ENCODE measurements around the gene SPOCK1. TPM values are rescaled to one million over a fixed set of nuclear protein-coding genes. Genes with fewer than 3 reads are reported as not detected.

SPOCK1 gene
- total and polyA plus RNA-seq, 5 donors from 2014 or later, result 0.27 TPM; not detected in 4

DNA sequence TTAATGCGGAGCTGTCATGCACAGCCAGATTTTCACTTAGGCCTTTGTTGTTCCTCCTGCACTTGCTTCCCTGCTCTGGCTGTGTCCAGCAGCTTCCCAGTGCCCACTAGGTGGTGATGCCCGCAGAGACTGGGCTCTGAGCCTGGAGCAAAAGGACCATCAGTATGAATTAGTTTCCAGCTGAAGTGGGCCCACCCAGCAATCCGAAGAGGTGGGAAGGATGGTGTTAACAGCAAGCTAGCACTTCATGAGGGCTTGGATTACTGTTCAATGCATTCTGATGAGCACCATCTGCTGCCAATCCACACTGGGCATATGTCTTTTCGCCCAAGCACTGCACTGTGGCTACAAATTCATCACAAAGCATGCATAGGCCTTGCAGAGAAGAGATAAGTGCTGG lies 459.1 kb downstream of the SPOCK1 start:
- H3K4me1 ChIP-seq (ENCODE audit: control insufficient read depth, insufficient read depth, low read length, poor library complexity, severe bottlenecking), result no peaks in the 10 kb centered on the region
- H3K4me3 ChIP-seq (ENCODE audit: low read depth, low read length), result no peak overlapping the region
- no peaks in the 10 kb centered on the region for H3K36me3 ChIP-seq (ENCODE audit: control insufficient read depth, insufficient read depth, low read length)
- peaks cover 3% of the 10 kb centered on the region for H3K36me3 Mint-ChIP-seq
- peaks cover 4% of the 10 kb centered on the region for H3K27me3 Mint-ChIP-seq
- no peak for DNase-seq
- H3K27ac ChIP-seq (ENCODE audit: insufficient read depth, low read length, poor library complexity, severe bottlenecking), result no peak overlapping the region
- H3K27ac Mint-ChIP-seq, result no peak overlapping the region
- peaks cover 0 to 12% (median 3%) of the 10 kb centered on the region in 7 donors for H3K9me3 Mint-ChIP-seq
- peaks cover 0 to 6% of the 10 kb centered on the region in 2 experiments for H3K9me3 ChIP-seq (ENCODE audit: control insufficient read depth in 2 of 2, low read length in 2 of 2)
- no peaks in the 10 kb centered on the region for H3K4me1 Mint-ChIP-seq
- no peaks in the 10 kb centered on the region for H3K27me3 ChIP-seq (ENCODE audit: control insufficient read depth, insufficient read depth, low read length)
- no peak overlapping the region for H3K4me3 Mint-ChIP-seq
- no peak for ATAC-seq (ENCODE audit: low read depth in 2 of 2)

DNA sequence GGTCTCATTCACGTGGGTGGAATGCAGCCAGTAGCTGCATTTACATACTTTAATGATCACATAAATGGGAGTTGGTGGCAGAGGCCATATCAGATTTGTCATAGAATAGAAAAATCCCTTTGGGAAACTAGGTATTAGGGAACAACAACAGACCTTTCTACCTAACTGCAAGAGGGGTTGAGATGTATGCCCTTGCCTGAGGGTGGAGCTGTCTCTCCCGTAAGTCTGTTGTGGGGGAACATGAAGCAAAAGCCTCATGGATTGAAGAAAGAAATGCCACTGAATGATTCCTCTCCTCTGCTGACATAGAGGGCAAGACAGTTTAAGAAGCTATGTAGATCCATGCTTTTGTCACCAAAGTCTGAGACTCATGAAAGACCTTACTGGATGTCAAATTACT lies 461.3 kb downstream of the SPOCK1 start:
- DNase-seq, result no peak
- Histone ChIP-seq H3K4me3 (ENCODE audit: low read depth, low read length) (no peak overlapping the region), H3K9me3 (ENCODE audit: control insufficient read depth in 2 of 2, low read length in 2 of 2) (peaks cover 0 to 6% of the 10 kb centered on the region in 2 experiments), H3K27ac (ENCODE audit: insufficient read depth, low read length, poor library complexity, severe bottlenecking) (no peak overlapping the region), H3K36me3 (ENCODE audit: control insufficient read depth, insufficient read depth, low read length) (no peaks in the 10 kb centered on the region), H3K4me1 (ENCODE audit: control insufficient read depth, insufficient read depth, low read length, poor library complexity, severe bottlenecking) (no peaks in the 10 kb centered on the region), H3K27me3 (ENCODE audit: control insufficient read depth, insufficient read depth, low read length) (no peaks in the 10 kb centered on the region)
- H3K4me3 Mint-ChIP-seq, result no peak overlapping the region
- H3K27me3 Mint-ChIP-seq, result peaks cover 4% of the 10 kb centered on the region
- no peak overlapping the region for H3K27ac Mint-ChIP-seq
- no peak for ATAC-seq (ENCODE audit: low read depth in 2 of 2)
- H3K9me3 Mint-ChIP-seq, result peaks cover 0 to 11% (median 3%) of the 10 kb centered on the region in 7 donors
- H3K4me1 Mint-ChIP-seq, result no peaks in the 10 kb centered on the region
- H3K36me3 Mint-ChIP-seq, result peaks cover 3% of the 10 kb centered on the region

DNA sequence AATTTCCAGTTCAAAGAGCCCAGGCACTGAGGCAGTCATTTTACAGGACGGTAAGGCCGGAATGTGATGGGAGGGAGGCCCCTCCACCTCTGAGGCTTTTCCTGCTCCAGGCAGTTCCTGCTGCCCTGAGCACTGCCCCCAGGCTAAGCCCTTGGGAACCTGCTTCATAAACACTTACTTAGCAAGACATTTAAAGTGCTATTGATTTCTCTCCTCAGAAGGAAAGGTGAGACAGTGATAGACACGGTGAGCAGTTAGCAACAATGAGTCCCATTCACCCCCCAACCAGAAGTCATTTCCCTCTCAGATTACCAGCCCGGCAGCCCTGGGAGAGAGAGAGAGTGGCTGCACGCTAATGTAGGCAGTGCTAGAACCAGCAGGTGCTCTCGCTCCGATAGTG lies 462.5 kb downstream of the SPOCK1 start:
- ATAC-seq (ENCODE audit: low read depth in 2 of 2), result no peak
- H3K27ac Mint-ChIP-seq, result no peak overlapping the region
- peaks cover 0 to 6% (median 0%) of the 10 kb centered on the region in 7 donors for H3K9me3 Mint-ChIP-seq

DNA sequence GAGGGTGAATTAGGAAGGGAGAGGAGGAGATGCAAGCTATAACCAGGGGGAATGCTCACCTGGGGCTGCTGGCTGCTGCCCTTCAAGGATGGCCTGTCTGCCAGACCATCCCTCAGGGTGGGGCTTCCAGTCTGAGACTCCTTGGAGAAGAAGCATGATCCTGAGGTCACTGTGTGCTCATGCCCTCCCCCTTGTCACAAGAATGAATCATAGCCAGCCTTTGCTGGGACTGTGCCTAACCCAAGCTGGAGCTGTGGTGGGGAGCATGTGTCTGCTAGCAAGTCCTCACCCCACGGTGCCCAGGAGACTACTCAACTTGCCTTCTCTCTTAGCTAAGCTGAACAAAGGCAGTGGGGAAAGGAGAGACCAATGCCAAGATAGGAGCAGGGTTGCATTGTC lies 463.6 kb downstream of the SPOCK1 start:
- Mint-ChIP-seq H3K4me3 (no peak overlapping the region), H3K9me3 (peaks cover 0 to 6% (median 0%) of the 10 kb centered on the region in 7 donors), H3K4me1 (no peaks in the 10 kb centered on the region), H3K27me3 (peaks cover 4% of the 10 kb centered on the region), H3K36me3 (peaks cover 3% of the 10 kb centered on the region), H3K27ac (no peak overlapping the region)
- H3K36me3 ChIP-seq (ENCODE audit: control insufficient read depth, insufficient read depth, low read length), result no peaks in the 10 kb centered on the region
- H3K27me3 ChIP-seq (ENCODE audit: control insufficient read depth, insufficient read depth, low read length), result no peaks in the 10 kb centered on the region
- DNase-seq (no peak), ATAC-seq (ENCODE audit: low read depth in 2 of 2) (no peak)
- H3K4me3 ChIP-seq (ENCODE audit: low read depth, low read length), result no peak overlapping the region
- no peak overlapping the region for H3K27ac ChIP-seq (ENCODE audit: insufficient read depth, low read length, poor library complexity, severe bottlenecking)
- no peaks in the 10 kb centered on the region for H3K4me1 ChIP-seq (ENCODE audit: control insufficient read depth, insufficient read depth, low read length, poor library complexity, severe bottlenecking)
- no peaks in the 10 kb centered on the region for H3K9me3 ChIP-seq (ENCODE audit: control insufficient read depth in 2 of 2, low read length in 2 of 2)

More for the DNA sequence above, 462.5 kb downstream of the SPOCK1 start:
- DNase-seq, result no peak
- Histone ChIP-seq H3K36me3 (ENCODE audit: control insufficient read depth, insufficient read depth, low read length) (no peaks in the 10 kb centered on the region), H3K4me1 (ENCODE audit: control insufficient read depth, insufficient read depth, low read length, poor library complexity, severe bottlenecking) (no peaks in the 10 kb centered on the region), H3K27ac (ENCODE audit: insufficient read depth, low read length, poor library complexity, severe bottlenecking) (no peak overlapping the region), H3K27me3 (ENCODE audit: control insufficient read depth, insufficient read depth, low read length) (no peaks in the 10 kb centered on the region), H3K4me3 (ENCODE audit: low read depth, low read length) (no peak overlapping the region), H3K9me3 (ENCODE audit: control insufficient read depth in 2 of 2, low read length in 2 of 2) (no peaks in the 10 kb centered on the region)
- peaks cover 3% of the 10 kb centered on the region for H3K36me3 Mint-ChIP-seq
- no peaks in the 10 kb centered on the region for H3K4me1 Mint-ChIP-seq
- peaks cover 4% of the 10 kb centered on the region for H3K27me3 Mint-ChIP-seq
- no peak overlapping the region for H3K4me3 Mint-ChIP-seq

DNA sequence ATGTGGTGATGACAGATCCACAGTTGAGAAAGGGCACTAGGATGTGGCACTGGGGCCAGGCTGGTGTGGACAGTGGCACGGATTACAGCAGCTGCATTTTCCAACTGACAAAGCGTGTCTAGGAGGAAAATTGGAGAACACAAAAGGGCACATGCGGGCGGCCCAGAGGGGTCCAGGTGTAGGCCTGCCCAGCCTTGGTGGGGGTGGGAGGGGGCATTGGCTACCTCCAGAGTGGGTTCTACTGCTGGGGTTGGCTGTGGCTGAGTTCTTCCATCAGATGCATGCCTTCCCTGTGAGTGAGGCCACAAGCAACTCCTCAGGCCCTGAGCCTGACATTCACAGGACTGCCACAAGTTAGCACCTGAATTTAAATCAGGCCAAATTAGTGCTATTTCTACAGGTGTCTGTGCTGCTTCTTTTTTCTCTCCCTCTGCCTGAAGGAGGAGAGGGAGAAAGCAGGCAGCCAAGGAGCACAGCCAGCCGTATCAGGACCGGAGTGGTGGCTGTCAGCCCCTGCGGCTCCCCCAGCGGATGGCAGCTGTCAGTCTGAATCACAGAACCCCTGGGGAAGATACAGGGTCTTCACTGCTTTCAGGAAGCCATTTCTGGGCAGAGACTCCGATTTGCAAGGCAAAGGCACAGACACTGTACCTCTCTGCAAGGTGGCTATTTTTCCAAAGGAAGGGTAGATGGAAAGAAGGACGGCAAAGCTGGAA lies 464.2 kb downstream of the SPOCK1 start:
- no peak for ATAC-seq (ENCODE audit: low read depth in 2 of 2)
- no peak overlapping the region for H3K4me3 ChIP-seq (ENCODE audit: low read depth, low read length)
- no peaks in the 10 kb centered on the region for H3K9me3 ChIP-seq (ENCODE audit: control insufficient read depth in 2 of 2, low read length in 2 of 2)
- peaks cover 3% of the 10 kb centered on the region for H3K36me3 Mint-ChIP-seq
- peaks cover 0 to 6% (median 0%) of the 10 kb centered on the region in 7 donors for H3K9me3 Mint-ChIP-seq
- H3K27ac ChIP-seq (ENCODE audit: insufficient read depth, low read length, poor library complexity, severe bottlenecking), result no peak overlapping the region
- DNase-seq, result no peak
- no peak overlapping the region for H3K27ac Mint-ChIP-seq
- H3K4me1 ChIP-seq (ENCODE audit: control insufficient read depth, insufficient read depth, low read length, poor library complexity, severe bottlenecking), result no peaks in the 10 kb centered on the region
- H3K36me3 ChIP-seq (ENCODE audit: control insufficient read depth, insufficient read depth, low read length), result no peaks in the 10 kb centered on the region
- no peaks in the 10 kb centered on the region for H3K4me1 Mint-ChIP-seq
- H3K27me3 Mint-ChIP-seq, result peaks cover 4% of the 10 kb centered on the region
- no peaks in the 10 kb centered on the region for H3K27me3 ChIP-seq (ENCODE audit: control insufficient read depth, insufficient read depth, low read length)
- peak overlapping the region in 1 of 4 donors; percentile 55 for H3K4me3 Mint-ChIP-seq

GRCh38 chr5:137034213-137034612 lies 464.9 kb downstream of the SPOCK1 start:
- DNase-seq, result no peak
- Mint-ChIP-seq H3K4me1 (no peaks in the 10 kb centered on the region), H3K36me3 (peaks cover 3% of the 10 kb centered on the region), H3K9me3 (peaks cover 0 to 7% (median 0%) of the 10 kb centered on the region in 7 donors), H3K27me3 (peaks cover 4% of the 10 kb centered on the region), H3K4me3 (no peak overlapping the region), H3K27ac (no peak overlapping the region)
- H3K27me3 ChIP-seq (ENCODE audit: control insufficient read depth, insufficient read depth, low read length), result no peaks in the 10 kb centered on the region
- no peaks in the 10 kb centered on the region for H3K36me3 ChIP-seq (ENCODE audit: control insufficient read depth, insufficient read depth, low read length)
- no peaks in the 10 kb centered on the region for H3K4me1 ChIP-seq (ENCODE audit: control insufficient read depth, insufficient read depth, low read length, poor library complexity, severe bottlenecking)
- no peaks in the 10 kb centered on the region for H3K9me3 ChIP-seq (ENCODE audit: control insufficient read depth in 2 of 2, low read length in 2 of 2)
- no peak overlapping the region for H3K27ac ChIP-seq (ENCODE audit: insufficient read depth, low read length, poor library complexity, severe bottlenecking)
- ATAC-seq (ENCODE audit: low read depth in 2 of 2), result no peak
- no peak overlapping the region for H3K4me3 ChIP-seq (ENCODE audit: low read depth, low read length)

DNA sequence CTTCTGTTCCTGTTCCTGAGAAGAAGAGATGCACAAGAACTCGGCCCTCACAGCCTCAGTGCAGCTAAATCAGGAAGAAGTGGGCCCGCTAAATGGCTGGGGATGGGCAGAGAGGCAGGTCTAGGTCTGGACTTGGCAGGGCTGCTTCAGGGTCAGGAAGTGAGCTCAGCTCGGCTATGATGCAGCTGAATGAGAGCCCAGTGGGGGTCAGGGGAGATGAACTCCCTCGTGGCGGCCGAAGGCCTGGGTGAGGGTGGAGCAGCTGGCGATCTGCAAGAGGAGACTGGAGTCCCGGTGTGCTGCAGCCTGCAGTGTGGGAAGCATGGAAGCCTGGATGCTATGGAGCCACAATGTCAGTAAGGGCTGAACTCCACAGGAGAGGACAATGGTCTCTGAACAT lies 466.2 kb downstream of the SPOCK1 start:
- Mint-ChIP-seq H3K36me3 (no peaks in the 10 kb centered on the region), H3K4me3 (no peak overlapping the region), H3K27me3 (peaks cover 4% of the 10 kb centered on the region), H3K9me3 (peaks cover 0 to 6% (median 0%) of the 10 kb centered on the region in 7 donors), H3K27ac (no peak overlapping the region), H3K4me1 (no peaks in the 10 kb centered on the region)
- Histone ChIP-seq H3K9me3 (ENCODE audit: control insufficient read depth in 2 of 2, low read length in 2 of 2) (no peaks in the 10 kb centered on the region), H3K4me1 (ENCODE audit: control insufficient read depth, insufficient read depth, low read length, poor library complexity, severe bottlenecking) (no peaks in the 10 kb centered on the region), H3K27me3 (ENCODE audit: control insufficient read depth, insufficient read depth, low read length) (no peaks in the 10 kb centered on the region), H3K36me3 (ENCODE audit: control insufficient read depth, insufficient read depth, low read length) (no peaks in the 10 kb centered on the region), H3K4me3 (ENCODE audit: low read depth, low read length) (no peak overlapping the region), H3K27ac (ENCODE audit: insufficient read depth, low read length, poor library complexity, severe bottlenecking) (no peak overlapping the region)
- no peak for ATAC-seq (ENCODE audit: low read depth in 2 of 2)
- no peak for DNase-seq

DNA sequence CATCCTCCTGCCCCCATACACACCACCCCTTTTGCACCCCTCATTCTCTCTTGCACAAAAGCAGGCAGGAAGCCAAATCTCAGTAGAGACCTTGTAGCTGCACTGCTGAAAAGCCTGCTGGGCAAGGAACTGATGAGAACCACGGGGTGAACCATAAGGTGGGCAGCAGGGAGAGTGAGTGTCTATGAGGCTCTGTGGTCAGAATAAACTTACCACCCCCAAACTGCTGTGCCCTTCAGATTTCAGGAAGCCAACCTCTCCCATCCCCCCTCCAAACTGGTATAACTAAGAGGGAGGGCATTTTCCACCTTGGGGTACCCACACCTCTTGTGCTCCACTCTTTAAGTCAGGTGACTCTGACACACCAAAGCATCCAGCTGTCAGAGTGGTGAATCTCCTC lies 471.4 kb downstream of the SPOCK1 start:
- H3K4me3 ChIP-seq (ENCODE audit: low read depth, low read length), result no peak overlapping the region
- peaks cover 0 to 2% (median 0%) of the 10 kb centered on the region in 4 donors for H3K4me1 Mint-ChIP-seq
- H3K27ac Mint-ChIP-seq, result no peak overlapping the region
- H3K27me3 Mint-ChIP-seq, result no peaks in the 10 kb centered on the region
- ATAC-seq (ENCODE audit: low read depth in 2 of 2), result no peak
- H3K9me3 ChIP-seq (ENCODE audit: control insufficient read depth in 2 of 2, low read length in 2 of 2), result no peaks in the 10 kb centered on the region
- no peak overlapping the region for H3K27ac ChIP-seq (ENCODE audit: insufficient read depth, low read length, poor library complexity, severe bottlenecking)
- H3K27me3 ChIP-seq (ENCODE audit: control insufficient read depth, insufficient read depth, low read length), result no peaks in the 10 kb centered on the region
- H3K36me3 ChIP-seq (ENCODE audit: control insufficient read depth, insufficient read depth, low read length), result no peaks in the 10 kb centered on the region
- DNase-seq, result no peak
- no peak overlapping the region for H3K4me3 Mint-ChIP-seq
- H3K9me3 Mint-ChIP-seq, result peaks cover 0 to 3% (median 0%) of the 10 kb centered on the region in 7 donors
- H3K36me3 Mint-ChIP-seq, result no peaks in the 10 kb centered on the region
- no peaks in the 10 kb centered on the region for H3K4me1 ChIP-seq (ENCODE audit: control insufficient read depth, insufficient read depth, low read length, poor library complexity, severe bottlenecking)

Measured in CD4-positive, CD25-positive, alpha-beta regulatory T cell (primary cell).